ENCODE results near the gene CAVIN1.

Gene CAVIN1

DNA sequence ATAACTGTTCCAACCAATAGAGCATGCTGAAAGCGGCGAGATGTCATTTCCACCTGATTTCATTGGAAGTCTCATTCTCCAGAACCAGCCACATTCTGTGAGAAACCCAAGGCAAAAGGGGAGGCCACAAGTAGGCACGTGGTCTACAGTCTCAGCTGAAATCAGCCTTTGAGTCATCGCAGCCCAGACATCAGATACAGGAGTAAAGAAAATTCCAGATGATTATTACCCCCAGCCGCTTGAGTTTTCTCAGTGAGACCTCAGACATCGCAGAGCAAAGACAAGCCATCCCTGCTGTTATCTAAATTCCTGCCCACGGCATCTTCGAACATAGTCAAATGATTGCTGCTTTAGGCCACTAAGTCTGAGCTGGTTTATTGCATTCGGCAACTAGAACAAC, 57.9 kb downstream of the CAVIN1 start:
- H3K4me3 ChIP-seq (ENCODE audit: severe bottlenecking), result no peak overlapping the region
- H3K27me3 ChIP-seq (ENCODE audit: insufficient read depth, poor library complexity, severe bottlenecking), result no peaks in the 10 kb centered on the region
- H3K36me3 ChIP-seq (ENCODE audit: low read depth), result no peaks in the 10 kb centered on the region; the same call in 1 of the 2 replicates
- TF ChIP-seq, protein P1, sequence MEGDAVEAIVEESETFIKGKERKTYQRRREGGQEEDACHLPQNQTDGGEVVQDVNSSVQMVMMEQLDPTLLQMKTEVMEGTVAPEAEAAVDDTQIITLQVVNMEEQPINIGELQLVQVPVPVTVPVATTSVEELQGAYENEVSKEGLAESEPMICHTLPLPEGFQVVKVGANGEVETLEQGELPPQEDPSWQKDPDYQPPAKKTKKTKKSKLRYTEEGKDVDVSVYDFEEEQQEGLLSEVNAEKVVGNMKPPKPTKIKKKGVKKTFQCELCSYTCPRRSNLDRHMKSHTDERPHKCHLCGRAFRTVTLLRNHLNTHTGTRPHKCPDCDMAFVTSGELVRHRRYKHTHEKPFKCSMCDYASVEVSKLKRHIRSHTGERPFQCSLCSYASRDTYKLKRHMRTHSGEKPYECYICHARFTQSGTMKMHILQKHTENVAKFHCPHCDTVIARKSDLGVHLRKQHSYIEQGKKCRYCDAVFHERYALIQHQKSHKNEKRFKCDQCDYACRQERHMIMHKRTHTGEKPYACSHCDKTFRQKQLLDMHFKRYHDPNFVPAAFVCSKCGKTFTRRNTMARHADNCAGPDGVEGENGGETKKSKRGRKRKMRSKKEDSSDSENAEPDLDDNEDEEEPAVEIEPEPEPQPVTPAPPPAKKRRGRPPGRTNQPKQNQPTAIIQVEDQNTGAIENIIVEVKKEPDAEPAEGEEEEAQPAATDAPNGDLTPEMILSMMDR (IDR thresholded peaks at IDR 0.05; ENCODE audit: poor library complexity, severe bottlenecking), result no peak
- ATAC-seq (ENCODE audit: low read depth) (no peak), DNase-seq (ENCODE audit: low spot score) (no peak)
- H3K9me3 ChIP-seq (ENCODE audit: severe bottlenecking), result no peaks in the 10 kb centered on the region
- H3K4me1 ChIP-seq (ENCODE audit: insufficient read depth, poor library complexity, severe bottlenecking), result no peaks in the 10 kb centered on the region
- no peak overlapping the region for H3K27ac ChIP-seq (ENCODE audit: poor library complexity, severe bottlenecking)

DNA sequence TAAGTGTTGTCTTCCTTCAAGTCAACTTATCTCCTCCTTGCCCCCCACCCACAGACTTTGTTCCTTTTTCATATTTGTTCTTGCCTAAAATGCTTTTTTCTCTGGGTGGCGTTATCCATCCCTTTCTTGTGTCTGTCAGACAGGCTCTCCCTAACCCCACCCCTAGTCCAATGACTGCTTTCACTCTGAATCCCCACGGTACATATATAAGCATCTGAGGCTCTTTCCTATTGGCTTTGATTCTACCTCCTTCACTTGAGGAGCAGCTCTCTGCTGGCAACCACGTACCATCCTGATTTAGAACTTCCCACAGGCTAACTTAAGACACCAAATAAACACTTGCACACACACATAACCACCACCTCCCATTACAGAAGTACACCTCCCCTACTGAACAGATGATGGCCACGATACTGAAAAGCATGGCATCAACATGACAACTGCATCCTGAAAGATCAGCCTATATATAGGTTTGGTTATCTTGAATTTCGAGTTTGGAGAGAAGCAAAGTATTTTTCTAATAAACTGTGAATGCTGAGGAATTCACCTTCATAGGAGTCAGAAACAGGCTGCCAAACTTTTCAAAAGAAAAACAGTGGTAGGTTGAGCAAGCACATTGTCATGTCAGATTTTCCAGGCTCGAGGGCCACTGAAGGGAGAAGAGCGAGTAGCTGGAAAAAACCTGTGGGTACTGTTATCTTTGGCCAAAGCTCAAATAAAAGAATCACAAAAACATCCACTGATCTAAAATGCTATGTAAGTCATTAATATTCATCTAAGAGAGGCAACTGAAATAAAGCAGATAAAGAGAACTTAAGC, 59.1 kb downstream of the CAVIN1 start:
- Histone ChIP-seq H3K4me1 (ENCODE audit: insufficient read depth, poor library complexity, severe bottlenecking) (no peaks in the 10 kb centered on the region), H3K27me3 (ENCODE audit: insufficient read depth, poor library complexity, severe bottlenecking) (no peaks in the 10 kb centered on the region), H3K27ac (ENCODE audit: poor library complexity, severe bottlenecking) (no peak overlapping the region), H3K36me3 (ENCODE audit: low read depth) (no peaks in the 10 kb centered on the region; the same call in 1 of the 2 replicates), H3K4me3 (ENCODE audit: severe bottlenecking) (no peak overlapping the region), H3K9me3 (ENCODE audit: severe bottlenecking) (no peaks in the 10 kb centered on the region)
- ATAC-seq (ENCODE audit: low read depth), result no peak
- no peak for DNase-seq (ENCODE audit: low spot score)
- TF ChIP-seq, protein P1 (IDR thresholded peaks at IDR 0.05; ENCODE audit: poor library complexity, severe bottlenecking), result no peak

DNA sequence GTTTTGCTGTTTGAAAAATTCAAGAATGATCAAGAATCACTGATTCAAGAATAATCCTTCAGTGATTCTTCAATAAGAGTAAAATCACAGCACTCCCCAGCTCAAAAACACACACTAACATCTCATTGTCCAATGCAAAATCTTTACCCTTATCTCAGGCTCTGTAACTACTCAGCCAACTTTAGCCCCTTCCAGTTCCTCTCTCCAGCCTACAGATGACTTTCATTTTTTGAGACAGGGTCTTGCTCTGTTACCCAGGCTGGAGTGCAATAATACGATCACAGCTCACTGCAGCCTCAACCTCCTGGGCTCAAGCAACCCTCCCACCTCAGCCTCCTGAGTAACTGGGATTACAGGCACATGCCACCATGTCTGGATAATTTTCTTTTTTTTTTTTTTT, 59.8 kb downstream of the CAVIN1 start:
- ATAC-seq (ENCODE audit: low read depth) (no peak), DNase-seq (ENCODE audit: low spot score) (no peak)
- Histone ChIP-seq H3K4me3 (ENCODE audit: severe bottlenecking) (no peak overlapping the region), H3K27me3 (ENCODE audit: insufficient read depth, poor library complexity, severe bottlenecking) (no peaks in the 10 kb centered on the region), H3K4me1 (ENCODE audit: insufficient read depth, poor library complexity, severe bottlenecking) (no peaks in the 10 kb centered on the region), H3K27ac (ENCODE audit: poor library complexity, severe bottlenecking) (no peak overlapping the region), H3K36me3 (ENCODE audit: low read depth) (no peaks in the 10 kb centered on the region), H3K9me3 (ENCODE audit: severe bottlenecking) (no peaks in the 10 kb centered on the region)
- TF ChIP-seq, protein P1 (IDR thresholded peaks at IDR 0.05; ENCODE audit: poor library complexity, severe bottlenecking), result no peak

DNA sequence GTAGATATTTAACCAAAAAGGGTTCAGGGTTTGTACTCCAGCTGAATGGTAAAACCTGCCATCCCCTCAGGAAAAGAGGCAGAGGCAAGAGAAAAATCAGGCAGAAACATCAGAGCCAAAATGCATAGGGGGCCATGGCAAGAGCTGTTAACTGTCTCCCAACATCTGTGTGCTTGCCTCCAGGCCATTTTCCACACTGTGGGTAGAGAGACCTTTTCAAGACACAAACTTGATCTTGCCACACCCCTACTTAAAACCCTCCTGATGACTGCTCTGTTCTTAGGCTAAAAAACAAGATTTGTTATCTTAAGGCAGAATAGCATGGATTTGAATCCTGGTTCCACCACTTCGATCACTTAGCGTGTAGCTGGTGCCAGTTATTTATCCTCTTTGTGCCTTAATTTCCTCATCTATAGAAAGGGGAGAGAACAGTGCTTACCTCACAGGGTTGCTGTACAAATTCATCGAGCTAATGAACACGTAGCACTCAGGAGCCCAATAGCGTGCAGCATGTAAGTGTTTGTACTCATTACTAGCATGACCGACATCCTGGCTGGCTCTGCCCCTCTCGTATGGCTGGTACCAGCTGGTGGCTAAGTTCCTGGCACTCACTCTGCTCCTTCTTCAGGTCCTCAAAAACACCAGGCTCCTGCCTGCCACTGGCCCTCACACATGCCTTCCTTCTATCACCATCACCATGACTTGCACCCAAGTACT, 60.7 kb downstream of the CAVIN1 start:
- no peaks in the 10 kb centered on the region for H3K4me1 ChIP-seq (ENCODE audit: insufficient read depth, poor library complexity, severe bottlenecking)
- DNase-seq (ENCODE audit: low spot score) (no peak), ATAC-seq (ENCODE audit: low read depth) (no peak)
- H3K27ac ChIP-seq (ENCODE audit: poor library complexity, severe bottlenecking), result no peak overlapping the region
- no peaks in the 10 kb centered on the region for H3K27me3 ChIP-seq (ENCODE audit: insufficient read depth, poor library complexity, severe bottlenecking)
- H3K36me3 ChIP-seq (ENCODE audit: low read depth), result no peaks in the 10 kb centered on the region; the same call in none of the 2 replicates
- TF ChIP-seq, protein P1 (IDR thresholded peaks at IDR 0.05; ENCODE audit: poor library complexity, severe bottlenecking), result no peak
- no peak overlapping the region for H3K4me3 ChIP-seq (ENCODE audit: severe bottlenecking)
- H3K9me3 ChIP-seq (ENCODE audit: severe bottlenecking), result no peaks in the 10 kb centered on the region

Measured in RWPE2 (cell line).